OCI-M2 (cell line): Measurements from ENCODE around the gene ADD3.
"Not testable (repeated sequence)": the region's sequence is repeated elsewhere in the genome, so short reads cannot be mapped to it uniquely, and the experiment has no call there.

Experiments
- DNase-seq: peaks from one replicate; lab custom pipeline; 2025; ENCODE audit not compliant: unreplicated experiment; lab: John Stamatoyannopoulos, UW

The ADD3 gene

GRCh38 chr10:110101464-110102144 is 93.8 kb downstream of the ADD3 start:
- no peak for DNase-seq

DNA sequence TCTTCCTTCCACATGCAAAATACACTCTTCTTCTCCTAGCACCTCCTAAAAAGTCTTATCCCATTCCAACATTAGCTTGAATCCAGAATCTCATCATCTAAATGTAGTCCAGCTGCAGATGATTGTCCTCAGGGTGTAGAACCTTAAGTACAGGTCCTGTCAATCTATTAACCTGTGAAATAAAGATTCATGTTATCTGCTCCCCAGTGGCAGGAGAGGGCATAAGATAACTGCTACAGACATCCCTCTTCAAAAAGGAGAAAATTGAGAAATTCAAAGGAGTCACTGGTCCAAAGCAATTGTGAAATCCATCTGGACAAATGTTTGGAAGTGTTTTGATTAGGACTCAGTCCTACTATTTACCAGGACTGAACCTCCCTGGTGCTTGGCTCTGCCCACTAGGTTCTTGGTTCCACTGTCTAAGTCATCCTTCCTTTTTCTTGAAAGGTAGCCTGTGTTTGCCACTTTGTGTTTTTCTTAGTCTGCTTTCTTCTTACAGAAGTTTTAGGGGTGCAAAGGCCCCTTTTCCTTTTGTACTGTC is 96.2 kb downstream of the ADD3 start:
- no peak for DNase-seq

DNA sequence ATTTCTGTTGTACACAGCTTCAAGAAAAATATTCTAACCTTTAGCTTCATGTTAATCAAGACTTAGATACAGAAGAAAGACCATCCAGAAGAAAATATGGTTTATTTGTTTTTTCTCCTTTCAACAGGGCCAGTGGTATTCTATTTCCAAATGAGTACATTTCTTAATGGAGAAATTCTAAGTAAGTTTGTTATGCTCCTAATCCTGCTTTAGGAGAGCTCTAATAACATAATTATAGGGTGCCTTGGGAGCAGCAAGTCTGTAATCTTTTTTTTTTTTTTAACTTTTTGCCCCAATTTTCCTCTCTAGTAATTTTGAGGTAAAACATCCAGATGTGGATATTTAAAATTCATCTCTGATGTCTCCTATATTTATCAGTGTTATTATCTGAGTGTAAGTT is 98.1 kb downstream of the ADD3 start:
- no peak for DNase-seq

DNA sequence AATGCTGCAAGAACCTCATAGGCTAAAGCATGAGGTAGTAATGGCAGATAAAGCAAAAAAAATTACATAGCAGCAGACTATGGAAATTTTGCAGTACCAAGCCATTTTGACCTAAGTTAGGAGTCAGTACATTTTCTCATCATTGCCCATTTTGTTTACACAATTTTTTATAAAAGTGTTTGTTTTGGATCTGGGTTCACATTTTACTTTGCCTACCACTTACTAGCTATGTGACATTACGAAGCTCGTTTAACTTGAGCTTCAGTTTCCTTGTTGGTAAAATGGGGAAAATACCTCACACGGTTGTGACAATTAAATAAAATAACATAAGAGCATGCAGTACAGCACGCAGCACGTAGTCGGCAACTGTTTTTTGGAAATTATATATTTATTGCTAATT is 99.6 kb downstream of the ADD3 start:
- no peak for DNase-seq

- no peak for DNase-seq
Observed at GRCh38 chr10:110107887-110108286, 100.1 kb downstream of the ADD3 start.

DNA sequence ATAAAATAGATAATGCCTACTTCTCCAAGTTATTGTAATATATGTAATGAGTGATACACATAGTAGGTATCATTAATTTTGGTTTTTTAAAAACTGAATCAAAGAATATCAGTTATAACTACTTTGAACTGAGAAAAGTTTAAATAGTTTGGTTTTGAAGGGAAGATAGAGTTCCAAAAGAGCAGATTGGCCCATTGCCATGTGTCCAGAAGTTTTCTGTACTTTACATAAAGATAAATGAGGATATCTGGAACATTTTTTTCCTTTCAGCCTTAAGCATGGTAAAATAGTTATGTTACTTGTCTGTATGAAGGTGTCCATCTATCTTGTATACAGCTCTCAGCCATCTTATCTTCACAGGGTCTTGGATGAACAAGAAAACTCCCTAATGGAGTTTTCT is 101.7 kb downstream of the ADD3 start:
- no peak for DNase-seq

- no peak for DNase-seq
Observed at GRCh38 chr10:110110338-110110737, 102.6 kb downstream of the ADD3 start.

DNA sequence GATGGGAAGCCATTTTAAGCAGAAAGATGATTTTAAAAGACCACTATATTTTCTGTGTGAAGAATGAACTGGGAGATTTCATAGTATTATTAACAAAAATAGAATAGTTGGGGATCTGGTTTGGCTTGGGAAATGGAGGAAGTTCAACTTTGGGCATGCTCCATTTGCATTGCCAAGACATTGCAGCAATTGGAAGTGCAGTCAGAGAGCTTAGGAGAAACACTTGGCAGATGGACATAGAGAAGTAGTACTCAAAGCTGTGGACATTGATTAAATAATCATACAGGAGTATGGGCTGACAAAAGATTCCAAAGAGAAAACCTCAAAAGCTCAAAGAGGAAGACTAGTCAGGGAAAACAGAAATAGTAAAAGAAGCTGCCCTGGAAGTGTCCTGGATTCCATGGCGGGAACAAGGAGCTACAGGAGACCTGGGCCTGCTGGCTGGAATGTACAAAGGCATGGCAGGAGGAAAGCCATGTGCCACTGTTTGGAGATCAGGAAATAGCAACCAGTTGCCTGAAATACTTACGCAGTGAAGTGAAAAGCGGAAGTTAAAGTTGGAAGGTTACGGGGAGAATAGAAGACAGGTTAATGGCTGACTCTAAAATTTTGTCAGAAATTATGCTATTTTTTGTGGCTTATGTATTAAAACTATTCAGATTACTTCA is 106.0 kb downstream of the ADD3 start:
- DNase-seq = no peak

DNA sequence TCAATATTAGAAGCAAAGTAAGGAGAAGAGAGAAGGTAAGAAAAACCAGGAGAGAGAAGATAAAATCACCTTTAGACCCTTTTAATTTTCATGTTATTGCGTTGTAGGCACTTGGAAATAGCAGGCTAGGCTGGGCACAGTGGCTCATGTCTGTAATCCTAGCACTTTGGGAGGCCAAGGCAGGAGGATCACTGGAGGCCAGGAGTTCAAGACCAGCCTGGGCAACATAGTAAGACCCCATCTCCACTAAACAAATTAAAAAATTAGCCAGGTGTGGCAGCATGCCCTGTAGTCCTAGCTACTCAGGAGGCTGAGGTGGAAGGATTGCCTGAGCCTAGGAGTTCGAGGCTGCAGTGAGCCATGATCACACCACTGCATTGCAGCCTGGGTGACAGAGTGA is 106.9 kb downstream of the ADD3 start:
- not testable (repeated sequence) for DNase-seq

DNA sequence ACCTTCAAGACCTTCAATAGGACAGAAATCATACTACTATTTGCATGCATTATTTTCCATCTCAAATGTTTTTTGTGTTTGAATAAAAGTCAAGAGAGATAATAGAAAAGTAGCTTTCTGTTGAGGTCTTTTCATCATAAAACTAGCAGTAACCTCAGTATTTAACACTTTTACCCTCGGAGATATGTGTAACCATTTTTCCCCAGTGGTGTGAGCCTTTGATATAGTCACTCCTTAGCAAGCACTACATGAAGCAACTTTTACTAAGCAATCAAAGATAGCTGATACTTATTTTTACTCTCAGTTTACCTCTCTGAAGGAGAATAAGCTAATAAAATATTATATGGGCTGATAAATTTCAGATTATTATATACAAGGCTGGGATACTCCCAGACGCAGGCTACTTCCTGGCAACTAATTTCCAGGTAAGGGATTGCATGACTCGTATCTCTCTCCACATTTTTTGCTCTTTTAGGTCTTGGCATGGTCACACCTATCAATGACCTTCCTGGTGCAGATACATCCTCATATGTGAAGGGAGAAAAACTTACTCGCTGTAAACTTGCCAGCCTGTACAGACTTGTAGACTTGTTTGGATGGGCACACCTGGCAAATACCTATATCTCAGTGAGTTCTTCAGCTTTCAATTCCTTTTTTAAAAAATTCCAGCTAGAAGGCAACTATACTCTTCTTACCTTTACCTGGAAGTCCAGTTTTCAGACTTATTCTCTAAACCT is 108.2 kb downstream of the ADD3 start:
- DNase-seq = no peak

DNA sequence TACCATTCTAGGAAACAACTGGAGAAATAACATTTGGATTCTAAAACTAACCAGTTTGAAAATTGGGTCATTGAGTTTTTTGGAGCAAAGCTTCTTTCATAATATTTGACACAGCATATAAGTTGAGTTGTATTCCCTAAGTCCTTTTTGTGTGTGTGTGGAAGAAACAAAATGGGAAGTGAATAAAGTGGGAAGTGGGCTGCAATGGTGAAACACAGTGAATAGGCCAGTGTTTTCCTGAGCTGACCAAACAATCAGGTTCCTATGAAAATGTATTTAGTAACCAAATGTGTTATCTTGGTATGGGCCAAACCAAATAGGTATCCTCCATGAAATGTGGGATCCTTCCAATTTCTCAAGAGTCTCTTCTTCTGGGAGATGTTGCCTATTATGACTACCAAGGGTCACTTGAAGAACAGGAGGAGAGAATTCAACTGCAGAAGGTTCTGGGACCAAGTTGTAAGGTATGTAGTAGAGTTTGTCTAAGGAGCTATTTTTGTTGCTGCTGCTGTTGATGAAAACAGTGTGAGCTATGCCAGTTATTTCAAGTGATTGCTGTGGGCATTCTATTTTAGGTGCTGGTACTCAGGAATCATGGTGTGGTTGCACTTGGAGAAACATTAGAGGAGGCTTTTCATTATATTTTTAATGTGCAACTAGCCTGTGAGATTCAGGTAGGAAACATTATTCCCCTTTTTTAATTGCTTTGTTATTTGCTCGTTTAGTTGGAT is 111.3 kb downstream of the ADD3 start:
- no peak for DNase-seq

DNA sequence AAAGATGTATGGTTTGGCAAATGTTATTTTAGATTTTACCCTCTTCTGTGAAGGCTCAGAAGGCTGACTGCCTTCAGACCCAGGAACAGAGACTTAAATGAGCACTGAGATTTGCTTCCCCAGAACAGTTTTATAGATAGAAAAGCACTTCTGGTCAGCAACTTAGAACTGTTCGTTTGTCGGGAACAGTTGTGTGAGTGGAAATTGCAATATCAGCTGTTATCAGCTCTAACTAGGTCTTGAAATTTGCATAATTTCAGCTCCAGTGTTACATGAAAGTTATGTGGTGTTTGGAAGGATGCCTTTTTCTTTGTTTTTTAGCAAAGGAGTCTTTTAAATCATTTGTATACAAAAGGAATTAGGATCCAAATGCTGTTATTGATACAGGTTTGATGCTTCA is 115.8 kb downstream of the ADD3 start:
- no peak for DNase-seq

DNA sequence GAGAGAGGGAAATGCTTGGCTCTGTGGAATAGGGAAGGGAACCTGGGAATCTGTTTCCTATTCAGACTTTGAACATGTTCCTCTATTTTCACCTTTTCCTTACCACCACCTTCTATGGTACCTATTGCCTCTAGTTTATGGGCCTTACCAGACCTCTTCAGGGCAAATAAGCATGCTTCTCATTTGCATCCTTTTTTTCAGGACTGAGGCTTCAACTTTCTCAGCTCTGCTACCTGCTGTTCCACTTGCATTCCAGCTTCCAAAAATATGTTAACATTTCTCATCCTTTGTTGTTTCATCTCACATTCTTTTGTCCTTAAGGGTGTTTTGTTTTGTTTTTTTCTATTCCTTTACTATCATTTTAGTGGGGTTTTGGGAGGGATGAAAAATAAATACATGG is 121.7 kb downstream of the ADD3 start:
- no peak for DNase-seq

- DNase-seq = no peak
Observed at GRCh38 chr10:110134917-110135316, 127.1 kb downstream of the ADD3 start.

DNA sequence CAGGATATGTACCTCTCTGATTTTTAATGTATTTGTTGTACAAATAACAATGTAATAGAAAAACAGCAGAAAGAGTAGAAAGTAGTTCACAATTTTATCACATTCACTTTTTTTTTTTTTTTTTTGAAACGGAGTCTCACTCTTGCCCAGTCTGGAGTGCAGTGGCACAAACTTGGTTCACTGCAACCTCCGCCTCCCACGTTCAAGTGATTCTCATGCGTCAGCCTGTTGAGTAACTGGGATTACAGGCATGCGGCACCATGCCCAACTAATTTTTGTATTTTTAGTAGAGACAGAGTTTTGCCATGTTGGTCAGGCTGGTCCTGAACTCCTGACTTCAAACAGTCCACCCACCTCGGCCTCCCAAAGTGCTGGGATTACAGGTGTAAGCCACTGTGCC is 128.1 kb downstream of the ADD3 start:
- not testable (repeated sequence) for DNase-seq

GRCh38 chr10:110137142-110137545 is 129.4 kb downstream of the ADD3 start:
- peak; percentile 41 for DNase-seq

DNA sequence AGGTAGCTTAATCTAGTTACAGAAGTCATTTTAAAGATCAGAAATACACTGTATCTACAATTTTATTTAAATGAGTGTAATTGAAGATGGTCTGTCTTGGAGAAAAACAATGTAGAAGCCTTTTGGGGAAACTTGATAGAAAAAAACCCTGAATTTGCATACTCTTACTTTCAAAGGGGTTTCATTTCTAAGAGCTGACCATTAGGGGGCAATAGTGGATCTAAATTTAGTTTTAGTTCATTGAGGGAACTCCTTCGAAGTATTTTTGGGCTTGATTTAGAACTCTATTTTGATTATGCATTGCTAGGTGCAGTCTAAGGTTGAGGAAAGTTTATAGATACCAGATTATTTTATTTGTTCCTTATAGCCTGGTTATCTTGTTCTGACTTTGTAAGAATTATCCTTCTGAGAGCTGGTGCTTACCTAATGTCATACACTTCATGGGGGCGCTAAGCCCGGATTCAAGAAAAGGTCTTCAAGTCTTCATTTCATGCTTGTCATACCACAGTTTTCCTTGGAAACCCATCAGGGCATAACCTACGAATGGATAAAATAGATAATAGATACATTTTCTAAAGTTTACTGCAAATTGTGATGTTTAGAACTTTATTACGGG is 130.5 kb downstream of the ADD3 start:
- peak; percentile 16 for DNase-seq

GRCh38 chr10:110141185-110141584 is 133.4 kb downstream of the ADD3 start:
- no peak for DNase-seq

DNA sequence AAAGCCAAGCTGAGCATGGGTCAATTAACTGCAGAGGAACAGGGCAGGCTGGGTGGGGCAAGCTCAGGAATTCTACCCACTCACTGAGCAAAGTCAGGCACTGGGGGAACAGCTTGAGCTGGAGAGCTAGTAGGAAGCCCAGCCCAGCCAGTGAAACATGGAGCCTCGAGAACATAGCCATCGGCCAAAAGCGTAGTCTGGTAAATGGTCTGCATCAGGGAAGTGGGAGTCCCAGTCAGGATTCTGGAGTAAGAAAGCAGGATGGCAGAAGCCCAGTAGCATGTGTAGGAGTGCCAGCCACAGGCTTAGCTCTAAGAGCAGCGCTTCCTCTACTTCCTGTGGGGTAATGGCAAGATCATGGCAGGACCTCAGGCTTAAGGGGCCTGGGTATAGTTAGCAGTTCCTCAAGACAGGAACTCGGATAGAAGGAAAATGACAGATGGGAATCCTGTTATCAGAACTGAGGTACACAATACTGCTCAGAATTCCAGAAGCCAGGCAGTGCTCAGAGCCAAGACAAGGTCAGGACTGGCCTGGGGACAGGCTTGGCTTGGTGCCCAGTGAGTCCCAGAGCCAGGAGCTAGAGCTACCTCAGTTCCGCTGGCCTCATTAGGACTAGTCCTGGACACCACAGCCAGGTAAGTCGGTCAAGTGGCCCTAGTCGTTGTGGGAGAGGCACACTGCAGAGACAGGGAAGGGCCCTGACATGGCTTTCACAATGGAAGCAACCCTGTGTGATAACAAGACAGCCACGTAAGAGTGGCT is 134.3 kb downstream of the ADD3 start:
- DNase-seq = no peak

- no peak for DNase-seq
Observed at GRCh38 chr10:110142965-110143364, 135.2 kb downstream of the ADD3 start.
